Gastroesophageal sphincter (tissue), 4 donors: ENCODE measurements around the gene IFIT3. TPM values are rescaled to one million over a fixed set of nuclear protein-coding genes. Genes with fewer than 3 reads are reported as not detected.

Experiments
- ATAC-seq: fragments of 150-250 bp; one replicate; pipeline ENCODE4 v1.9.1; 2016; ENCODE audit warnings: mild to moderate bottlenecking, moderate library complexity
- H3K27ac ChIP-seq, 4 donors: fragments of 200-600 bp; sonication (generic) in 3 of 4; 1 replicate in 3 of 4; 2 replicates in 1 of 4; pipeline ENCODE4 v1.5.1; 2016 to 2019
- H3K27me3 ChIP-seq: fragments of 200-600 bp; sonication (generic); one replicate; pipeline ENCODE4 v1.5.1; 2019
- H3K36me3 ChIP-seq, 2 donors: fragments of 200-600 bp; sonication (generic); one replicate each; pipeline ENCODE4 v1.5.1; 2019; ENCODE audit warnings: control low read depth in 1 of 2
- H3K4me1 ChIP-seq, 3 donors: fragments of 200-600 bp; sonication (generic); 1 replicate in 2 of 3; 2 replicates in 1 of 3; pipeline ENCODE4 v1.5.1; 2016 to 2019; ENCODE audit warnings: control low read depth in 2 of 3
- H3K4me3 ChIP-seq, 2 donors: fragments of 200-600 bp; sonication (generic); one replicate each; pipeline ENCODE4 v1.5.1; 2019; ENCODE audit warnings: mild to moderate bottlenecking in 1 of 2, moderate library complexity in 1 of 2
- H3K9me3 ChIP-seq, 3 donors: fragments of 200-600 bp; sonication (generic); one replicate each; pipeline ENCODE4 v1.5.1; 2017 to 2019; ENCODE audit warnings: control low read depth in 2 of 3
- EP300 ChIP-seq: sonication (generic); formaldehyde crosslinking; IDR thresholded peaks from one replicate; pipeline ENCODE4 v1.6.1; 2017; ENCODE audit warnings: antibody characterized with exemption, mild to moderate bottlenecking
- POLR2A ChIP-seq, 2 donors: fragments of 450-650 bp; IDR thresholded peaks; one replicate each; pipeline ENCODE4 v1.6.1; 2017; ENCODE audit warnings: antibody characterized with exemption in 2 of 2, mild to moderate bottlenecking in 2 of 2, moderate library complexity in 1 of 2
- POLR2AphosphoS5 ChIP-seq: sonication (generic); formaldehyde crosslinking; IDR thresholded peaks from one replicate; pipeline ENCODE4 v1.6.1; 2017; ENCODE audit warnings: antibody characterized with exemption
- WGBS, 2 donors: methylation state at CpG; one replicate each; pipeline ENCODE4 v1.1.5; 2018; ENCODE audit warnings: low coverage in 1 of 2; 5-methylcytosine and 5-hydroxymethylcytosine counted together
- total RNA-seq, 4 donors: library from RNA; depleted of rRNA; stranded (reverse); fragments of >200 nt; gene quantifications; one replicate each; pipeline ENCODE4 v1.1.0, GENCODE V29; 2016
- TF ChIP-seq, protein P1 (sequence below), 4 experiments: fragments of 200-600 bp in 2 of 4; fragments of 450-650 bp in 2 of 4; sonication (generic) in 1 of 4; IDR thresholded peaks; one replicate each; pipeline ENCODE4 v1.5.1; 2017 to 2019; ENCODE audit warnings: antibody characterized with exemption in 4 of 4, mild to moderate bottlenecking in 2 of 4, moderate library complexity in 2 of 4

The IFIT3 gene
- total RNA-seq, 4 donors from 2014 or later, result 8.1 to 15.5 (median 11.9) TPM

DNA sequence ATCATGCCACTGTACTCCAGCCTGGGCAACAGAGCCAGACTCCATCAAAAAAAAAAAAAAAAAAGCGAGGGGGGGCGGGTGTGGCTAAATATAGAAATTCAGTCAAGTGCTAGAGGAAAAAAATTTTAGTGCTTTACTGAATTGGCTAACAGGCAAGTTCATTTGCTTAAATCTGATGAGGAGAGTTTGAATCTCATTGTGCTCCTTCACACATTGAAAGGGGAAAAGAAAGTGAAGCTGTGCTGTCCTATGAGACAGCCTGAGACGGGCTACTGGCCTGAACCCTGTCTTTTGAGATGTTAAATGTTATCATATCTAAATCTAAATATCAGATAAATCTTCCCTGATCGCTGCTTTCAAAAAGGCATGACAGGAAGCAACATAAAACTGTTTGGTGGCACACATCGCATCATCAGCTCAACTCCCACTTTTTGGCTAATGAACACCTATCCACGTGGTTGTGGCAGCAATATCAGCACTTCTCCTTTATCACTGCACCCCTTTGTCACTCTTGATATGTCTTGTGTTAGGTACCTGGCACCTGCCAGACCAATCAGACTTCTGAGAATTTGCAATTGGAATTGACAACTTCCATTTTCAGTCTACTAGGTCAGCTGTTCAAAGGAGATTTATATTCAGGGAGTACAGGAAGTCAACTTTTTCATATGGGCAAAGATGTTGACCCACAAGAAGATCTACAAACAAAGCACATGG is 36.1 kb downstream of the IFIT3 start:
- 67 to 82% methylated on average over 5 of the region's 6 CpGs for WGBS, 2 donors
- Histone ChIP-seq H3K4me1 (peaks cover 7 to 29% (median 9%) of the 10 kb centered on the region in 3 donors), H3K27ac (no peak overlapping the region), H3K36me3 (no peaks in the 10 kb centered on the region), H3K27me3 (no peaks in the 10 kb centered on the region), H3K9me3 (no peaks in the 10 kb centered on the region), H3K4me3 (no peak overlapping the region)
- no peak for ATAC-seq
- TF ChIP-seq EP300, result no peak
- TF ChIP-seq, protein P1, sequence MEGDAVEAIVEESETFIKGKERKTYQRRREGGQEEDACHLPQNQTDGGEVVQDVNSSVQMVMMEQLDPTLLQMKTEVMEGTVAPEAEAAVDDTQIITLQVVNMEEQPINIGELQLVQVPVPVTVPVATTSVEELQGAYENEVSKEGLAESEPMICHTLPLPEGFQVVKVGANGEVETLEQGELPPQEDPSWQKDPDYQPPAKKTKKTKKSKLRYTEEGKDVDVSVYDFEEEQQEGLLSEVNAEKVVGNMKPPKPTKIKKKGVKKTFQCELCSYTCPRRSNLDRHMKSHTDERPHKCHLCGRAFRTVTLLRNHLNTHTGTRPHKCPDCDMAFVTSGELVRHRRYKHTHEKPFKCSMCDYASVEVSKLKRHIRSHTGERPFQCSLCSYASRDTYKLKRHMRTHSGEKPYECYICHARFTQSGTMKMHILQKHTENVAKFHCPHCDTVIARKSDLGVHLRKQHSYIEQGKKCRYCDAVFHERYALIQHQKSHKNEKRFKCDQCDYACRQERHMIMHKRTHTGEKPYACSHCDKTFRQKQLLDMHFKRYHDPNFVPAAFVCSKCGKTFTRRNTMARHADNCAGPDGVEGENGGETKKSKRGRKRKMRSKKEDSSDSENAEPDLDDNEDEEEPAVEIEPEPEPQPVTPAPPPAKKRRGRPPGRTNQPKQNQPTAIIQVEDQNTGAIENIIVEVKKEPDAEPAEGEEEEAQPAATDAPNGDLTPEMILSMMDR (IDR thresholded peaks at IDR 0.05), result no peak
- TF ChIP-seq POLR2A (IDR thresholded peaks at IDR 0.05), result no peak
- no peak for TF ChIP-seq POLR2AphosphoS5

GRCh38 chr10:89364531-89364930 is 36.7 kb downstream of the IFIT3 start:
- Histone ChIP-seq H3K4me3 (no peak overlapping the region), H3K27me3 (no peaks in the 10 kb centered on the region), H3K27ac (no peak overlapping the region), H3K36me3 (no peaks in the 10 kb centered on the region), H3K9me3 (no peaks in the 10 kb centered on the region), H3K4me1 (peaks cover 7 to 35% (median 9%) of the 10 kb centered on the region in 3 donors)
- TF ChIP-seq EP300, result no peak
- no peak for TF ChIP-seq POLR2A (IDR thresholded peaks at IDR 0.05)
- TF ChIP-seq, protein P1 (IDR thresholded peaks at IDR 0.05), result no peak
- TF ChIP-seq POLR2AphosphoS5, result no peak
- no peak for ATAC-seq
- 76 to 86% methylated on average over 1 of the region's 1 CpG for WGBS, 2 donors

DNA sequence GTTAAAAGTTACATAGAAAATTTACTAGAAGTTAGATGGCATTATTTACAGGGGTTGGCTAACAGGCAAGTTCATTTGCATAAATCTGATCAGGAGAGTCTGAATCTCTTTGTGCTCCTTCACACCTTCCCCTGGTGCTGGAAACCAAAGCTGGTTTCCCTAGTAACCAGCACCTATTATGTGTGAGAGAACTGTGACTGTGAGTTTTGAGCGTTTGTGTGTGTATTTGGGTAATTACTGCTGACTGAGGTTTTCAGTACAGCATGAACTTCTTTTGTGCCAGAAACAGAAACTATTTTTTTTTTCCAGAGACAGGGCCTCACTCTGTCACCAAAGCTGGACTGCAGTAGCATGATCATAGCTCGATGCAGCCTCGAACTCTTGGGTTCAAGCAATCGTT is 39.7 kb downstream of the IFIT3 start:
- TF ChIP-seq EP300, result no peak
- peak; percentile 15 for TF ChIP-seq POLR2AphosphoS5
- TF ChIP-seq, protein P1 (IDR thresholded peaks at IDR 0.05), result no peak
- TF ChIP-seq POLR2A (IDR thresholded peaks at IDR 0.05), result no peak
- no peaks in the 10 kb centered on the region for H3K9me3 ChIP-seq
- no peaks in the 10 kb centered on the region for H3K27me3 ChIP-seq
- peak; percentile 52 for ATAC-seq
- WGBS, 2 donors, result 49 to 58% methylated on average over 3 of the region's 4 CpGs
- H3K36me3 ChIP-seq, result no peaks in the 10 kb centered on the region
- no peak overlapping the region for H3K4me3 ChIP-seq
- H3K4me1 ChIP-seq, result peaks cover 7 to 37% (median 9%) of the 10 kb centered on the region in 3 donors
- H3K27ac ChIP-seq, result peak overlapping the region in 3 of 4 donors; percentile 36 to 67 (median 51)

- no peaks in the 10 kb centered on the region for H3K27me3 ChIP-seq
- 64 to 100% methylated on average over 1 of the region's 1 CpG for WGBS, 2 donors
- H3K4me1 ChIP-seq, result peaks cover 7 to 38% (median 9%) of the 10 kb centered on the region in 3 donors
- no peak for ATAC-seq
- no peak overlapping the region for H3K4me3 ChIP-seq
- TF ChIP-seq POLR2AphosphoS5, result no peak
- no peaks in the 10 kb centered on the region for H3K36me3 ChIP-seq
- H3K27ac ChIP-seq, result peak overlapping the region in 3 of 4 donors; percentile 36 to 67 (median 51)
- no peaks in the 10 kb centered on the region for H3K9me3 ChIP-seq
These were observed 40.3 kb downstream of the IFIT3 start for GRCh38 chr10:89368129-89368528.

- WGBS, 2 donors, result 53 to 66% methylated on average over 4 to 5 of the region's 5 CpGs
- Histone ChIP-seq H3K36me3 (no peaks in the 10 kb centered on the region), H3K4me3 (no peak overlapping the region), H3K9me3 (no peaks in the 10 kb centered on the region), H3K27me3 (no peaks in the 10 kb centered on the region), H3K27ac (peak overlapping the region in 1 of 4 donors; percentile 53), H3K4me1 (peaks cover 16 to 41% (median 18%) of the 10 kb centered on the region in 3 donors)
- TF ChIP-seq, protein P1 (IDR thresholded peaks at IDR 0.05), result peak; percentile 16 to 46 (median 37)
- TF ChIP-seq EP300, result no peak
- peak; percentile 23 for ATAC-seq
These were observed 41.6 kb downstream of the IFIT3 start for GRCh38 chr10:89369156-89370105.
